Subcutaneous adipose tissue (tissue), 4 donors: ENCODE measurements around the gene ANKRD42. TPM values are rescaled to one million over a fixed set of nuclear protein-coding genes. Genes with fewer than 3 reads are reported as not detected.

Source experiments
- small RNA-seq: library from RNA; depleted of rRNA; stranded (forward); fragments of <200 nt; gene quantifications from one replicate; pipeline ENCODE3, GENCODE V24; 2016
- total RNA-seq, 4 donors: library from RNA; depleted of rRNA; stranded (reverse); fragments of >200 nt; gene quantifications; one replicate each; pipeline ENCODE4 v1.1.0, GENCODE V29; 2016
- TF ChIP-seq, protein P1 (sequence below): fragments of 450-650 bp; IDR thresholded peaks from one replicate; pipeline ENCODE4 v1.5.1; 2016; ENCODE audit warnings: low read depth, mild to moderate bottlenecking, control low read depth, antibody characterized with exemption, moderate library complexity

The ANKRD42 gene
- total RNA-seq, 4 donors from 2014 or later, result 6.7 to 16.8 (median 11.1) TPM

DNA sequence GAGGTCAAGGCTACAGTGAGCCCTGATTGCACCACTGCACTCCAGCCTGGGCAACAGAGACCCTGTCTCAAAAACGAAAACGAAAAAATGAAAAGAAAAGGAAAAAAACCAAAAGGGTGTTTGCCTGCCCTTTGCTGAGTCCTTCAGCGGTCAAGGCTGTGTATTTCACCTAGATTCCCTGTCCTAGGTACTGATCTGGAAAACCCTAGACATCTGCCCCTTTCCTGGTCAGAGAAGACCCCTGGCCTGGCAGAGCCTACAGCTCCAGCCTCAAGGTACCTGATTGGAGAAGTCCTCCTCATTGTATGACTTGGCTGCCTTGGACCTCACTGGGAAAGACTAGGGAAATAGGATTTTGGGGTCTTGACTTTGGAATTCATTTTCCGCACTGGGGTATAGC lies 100.7 kb downstream of the ANKRD42 start:
- TF ChIP-seq, protein P1, sequence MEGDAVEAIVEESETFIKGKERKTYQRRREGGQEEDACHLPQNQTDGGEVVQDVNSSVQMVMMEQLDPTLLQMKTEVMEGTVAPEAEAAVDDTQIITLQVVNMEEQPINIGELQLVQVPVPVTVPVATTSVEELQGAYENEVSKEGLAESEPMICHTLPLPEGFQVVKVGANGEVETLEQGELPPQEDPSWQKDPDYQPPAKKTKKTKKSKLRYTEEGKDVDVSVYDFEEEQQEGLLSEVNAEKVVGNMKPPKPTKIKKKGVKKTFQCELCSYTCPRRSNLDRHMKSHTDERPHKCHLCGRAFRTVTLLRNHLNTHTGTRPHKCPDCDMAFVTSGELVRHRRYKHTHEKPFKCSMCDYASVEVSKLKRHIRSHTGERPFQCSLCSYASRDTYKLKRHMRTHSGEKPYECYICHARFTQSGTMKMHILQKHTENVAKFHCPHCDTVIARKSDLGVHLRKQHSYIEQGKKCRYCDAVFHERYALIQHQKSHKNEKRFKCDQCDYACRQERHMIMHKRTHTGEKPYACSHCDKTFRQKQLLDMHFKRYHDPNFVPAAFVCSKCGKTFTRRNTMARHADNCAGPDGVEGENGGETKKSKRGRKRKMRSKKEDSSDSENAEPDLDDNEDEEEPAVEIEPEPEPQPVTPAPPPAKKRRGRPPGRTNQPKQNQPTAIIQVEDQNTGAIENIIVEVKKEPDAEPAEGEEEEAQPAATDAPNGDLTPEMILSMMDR, result no peak

Small RNA genes within 50 kb of the gene (small RNA-seq; reads per million reads assigned to genes)
- gene AP000873.5, result not detected

Other genes starting within 250 kb of the ANKRD42 start
- gene RAB30, start 121.8 kb upstream of the ANKRD42 start, total RNA-seq, result 10 to 100 TPM; 18.8 to 34.1 (median 27.5) TPM
- 100 to 1,000 TPM in 1 of 4 donors, 10 to 100 TPM in 3; 93.5 to 109 (median 97.0) TPM for gene PCF11, start 36.6 kb upstream of the ANKRD42 start, total RNA-seq
- 10 to 100 TPM; 27.7 to 54.8 (median 42.2) TPM for gene CCDC90B, start 92.7 kb downstream of the ANKRD42 start, total RNA-seq